SKM-1 treated with dmso at 0.1 percent for 144 hours (cell line): ENCODE data around the gene OR51V1.

ENCODE experiments used
- DNase-seq: peaks from one replicate; lab custom pipeline; 2025; ENCODE audit not compliant: unreplicated experiment; lab: John Stamatoyannopoulos, UW

Gene OR51V1

DNA sequence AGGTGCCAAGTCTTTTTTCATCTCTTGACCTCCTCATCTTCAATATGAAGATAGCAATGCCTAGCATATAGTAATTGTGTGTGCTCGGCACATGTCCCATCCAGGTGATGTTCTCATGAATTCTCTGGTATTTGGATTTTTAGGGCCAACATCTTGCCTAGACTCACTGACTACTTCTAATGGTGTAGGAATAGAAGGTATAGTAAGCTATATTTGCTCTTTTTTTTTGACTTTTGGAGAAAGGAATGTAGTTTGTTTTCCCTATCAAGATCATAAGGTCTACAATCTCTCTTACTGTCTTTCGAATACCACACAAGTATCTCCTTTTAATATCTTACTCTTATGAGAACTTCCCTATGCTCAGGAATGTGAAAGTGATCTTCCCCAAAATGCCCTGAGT lies 30.6 kb upstream of the OR51V1 start:
- no peak for DNase-seq

DNA sequence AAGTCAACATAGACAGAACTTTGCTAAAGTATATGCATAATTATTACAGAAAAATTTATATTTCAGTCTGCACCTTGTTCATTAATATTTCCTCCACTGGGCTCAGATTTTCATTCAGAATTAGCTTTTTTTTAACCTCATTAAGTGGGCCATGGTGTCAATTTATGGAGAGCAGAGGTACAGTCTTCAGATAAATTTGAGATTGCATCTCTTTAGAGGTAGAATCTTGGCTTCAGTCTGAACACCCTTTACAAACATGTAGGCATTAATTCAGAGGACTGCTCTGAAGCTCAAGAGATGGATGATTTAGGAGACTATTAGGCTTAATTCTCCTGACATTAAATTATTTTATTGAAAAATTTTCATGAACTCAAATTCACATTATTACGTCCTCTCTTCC lies 29.8 kb upstream of the OR51V1 start:
- DNase-seq: no peak

DNA sequence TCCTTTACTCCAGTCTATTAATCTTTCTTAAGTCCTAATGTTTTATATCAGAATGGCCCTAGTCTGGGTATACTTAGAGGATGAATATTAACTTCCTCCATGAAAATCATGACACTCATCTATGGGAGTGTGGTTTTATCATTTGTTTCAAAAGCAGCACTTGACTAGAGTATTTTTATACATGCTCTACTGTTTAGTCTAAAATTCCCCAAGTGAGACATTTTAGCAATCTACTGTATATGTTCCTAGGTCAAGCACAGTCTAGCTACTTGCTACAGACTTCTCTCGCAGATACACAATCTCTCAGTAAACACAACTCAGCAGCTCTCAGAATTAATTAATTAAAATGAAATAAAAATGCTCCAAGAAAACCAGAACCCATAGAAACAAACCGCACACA lies 29.3 kb upstream of the OR51V1 start:
- no peak for DNase-seq

DNA sequence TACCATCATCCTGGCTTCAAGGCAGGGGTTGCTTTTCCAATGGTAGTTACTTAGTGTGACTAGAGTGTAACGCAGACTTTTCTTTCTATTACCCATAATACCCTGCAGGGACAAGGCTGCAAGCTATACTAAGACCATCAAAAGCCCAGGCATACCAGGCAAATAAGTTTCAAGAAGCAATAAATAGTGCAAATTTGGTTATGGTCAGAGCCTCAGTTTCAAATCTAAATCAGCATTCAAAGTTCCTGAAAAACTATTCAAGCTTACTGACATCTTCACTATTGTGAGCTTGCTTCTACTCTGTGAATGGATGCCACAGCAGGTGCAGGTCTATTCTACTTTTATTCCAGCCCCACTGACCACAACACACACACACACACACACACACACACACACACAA lies 28.9 kb upstream of the OR51V1 start:
- no peak for DNase-seq

DNA sequence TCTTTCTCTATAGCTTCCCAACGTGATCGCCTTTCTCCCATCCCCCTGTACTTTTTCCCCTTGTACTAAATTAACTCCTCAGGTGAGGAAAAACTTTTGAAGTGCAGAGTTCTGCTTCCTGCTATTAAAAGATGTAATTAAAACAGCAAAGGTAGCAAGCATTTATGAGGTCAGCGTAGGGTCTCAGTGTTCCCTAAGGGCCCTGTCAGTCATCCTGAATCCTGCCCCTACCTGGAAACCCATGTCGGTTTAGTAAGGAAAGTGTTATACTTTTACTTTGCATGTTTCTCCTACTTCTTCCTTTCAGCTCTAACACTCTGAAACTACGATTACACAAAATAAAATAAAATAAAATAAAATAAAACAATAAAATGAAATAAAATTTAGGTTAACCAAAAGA lies 27.6 kb upstream of the OR51V1 start:
- DNase-seq: no peak

DNA sequence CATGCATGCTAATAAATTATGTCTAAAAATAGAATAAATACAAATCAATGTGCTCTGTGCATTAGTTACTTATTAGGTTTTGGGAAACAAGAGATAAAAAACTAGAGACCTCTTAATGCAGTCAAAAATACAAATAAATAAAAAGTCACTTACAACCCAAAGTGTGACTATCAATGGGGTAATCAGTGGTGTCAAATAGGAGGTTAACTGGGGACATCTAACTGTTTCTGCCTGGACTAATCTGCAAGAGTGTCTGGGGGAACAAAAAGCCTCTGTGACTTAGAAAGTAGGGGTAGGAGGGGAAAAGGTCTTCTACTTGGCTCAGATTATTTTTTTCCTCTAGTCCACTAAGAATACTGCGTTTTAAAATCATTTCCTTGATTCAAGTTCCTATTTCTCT lies 27.2 kb upstream of the OR51V1 start:
- no peak for DNase-seq

DNA sequence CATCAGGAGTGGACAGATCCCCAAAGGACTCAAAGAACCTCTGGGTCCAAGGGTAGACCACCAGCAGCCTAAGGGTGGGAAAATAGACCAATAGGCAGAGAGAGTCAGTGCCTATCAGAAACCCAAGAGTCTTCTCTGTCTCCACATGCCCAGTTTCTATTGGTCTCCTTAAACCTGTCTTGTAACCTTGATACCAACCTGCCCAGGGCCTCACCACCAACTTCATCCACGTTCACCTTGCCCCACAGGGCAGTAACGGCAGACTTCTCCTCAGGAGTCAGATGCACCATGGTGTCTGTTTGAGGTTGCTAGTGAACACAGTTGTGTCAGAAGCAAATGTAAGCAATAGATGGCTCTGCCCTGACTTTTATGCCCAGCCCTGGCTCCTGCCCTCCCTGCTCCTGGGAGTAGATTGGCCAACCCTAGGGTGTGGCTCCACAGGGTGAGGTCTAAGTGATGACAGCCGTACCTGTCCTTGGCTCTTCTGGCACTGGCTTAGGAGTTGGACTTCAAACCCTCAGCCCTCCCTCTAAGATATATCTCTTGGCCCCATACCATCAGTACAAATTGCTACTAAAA lies 26.3 kb upstream of the OR51V1 start, which contains the start of gene HBB:
Gene HBB (minus strand): TSS at position 340 of the 579 bp plus-strand sequence. CDS start 50 bp downstream, at position 290.
- peak; percentile 99 for DNase-seq

DNA sequence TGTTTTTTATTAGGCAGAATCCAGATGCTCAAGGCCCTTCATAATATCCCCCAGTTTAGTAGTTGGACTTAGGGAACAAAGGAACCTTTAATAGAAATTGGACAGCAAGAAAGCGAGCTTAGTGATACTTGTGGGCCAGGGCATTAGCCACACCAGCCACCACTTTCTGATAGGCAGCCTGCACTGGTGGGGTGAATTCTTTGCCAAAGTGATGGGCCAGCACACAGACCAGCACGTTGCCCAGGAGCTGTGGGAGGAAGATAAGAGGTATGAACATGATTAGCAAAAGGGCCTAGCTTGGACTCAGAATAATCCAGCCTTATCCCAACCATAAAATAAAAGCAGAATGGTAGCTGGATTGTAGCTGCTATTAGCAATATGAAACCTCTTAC lies 25.0 kb upstream of the OR51V1 start:
- no peak for DNase-seq

DNA sequence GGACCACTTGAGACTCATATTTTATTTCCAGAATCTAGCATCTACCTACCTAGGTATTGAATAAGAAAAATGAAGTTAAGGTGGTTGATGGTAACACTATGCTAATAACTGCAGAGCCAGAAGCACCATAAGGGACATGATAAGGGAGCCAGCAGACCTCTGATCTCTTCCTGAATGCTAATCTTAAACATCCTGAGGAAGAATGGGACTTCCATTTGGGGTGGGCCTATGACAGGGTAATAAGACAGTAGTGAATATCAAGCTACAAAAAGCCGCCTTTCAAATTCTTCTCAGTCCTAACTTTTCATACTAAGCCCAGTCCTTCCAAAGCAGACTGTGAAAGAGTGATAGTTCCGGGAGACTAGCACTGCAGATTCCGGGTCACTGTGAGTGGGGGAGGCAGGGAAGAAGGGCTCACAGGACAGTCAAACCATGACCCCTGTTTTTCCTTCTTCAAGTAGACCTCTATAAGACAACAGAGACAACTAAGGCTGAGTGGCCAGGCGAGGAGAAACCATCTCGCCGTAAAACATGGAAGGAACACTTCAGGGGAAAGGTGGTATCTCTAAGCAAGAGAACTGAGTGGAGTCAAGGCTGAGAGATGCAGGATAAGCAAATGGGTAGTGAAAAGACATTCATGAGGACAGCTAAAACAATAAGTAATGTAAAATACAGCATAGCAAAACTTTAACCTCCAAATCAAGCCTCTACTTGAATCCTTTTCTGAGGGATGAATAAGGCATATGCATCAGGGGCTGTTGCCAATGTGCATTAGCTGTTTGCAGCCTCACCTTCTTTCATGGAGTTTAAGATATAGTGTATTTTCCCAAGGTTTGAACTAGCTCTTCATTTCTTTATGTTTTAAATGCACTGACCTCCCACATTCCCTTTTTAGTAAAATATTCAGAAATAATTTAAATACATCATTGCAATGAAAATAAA lies 24.3 kb upstream of the OR51V1 start:
- no peak for DNase-seq

DNA sequence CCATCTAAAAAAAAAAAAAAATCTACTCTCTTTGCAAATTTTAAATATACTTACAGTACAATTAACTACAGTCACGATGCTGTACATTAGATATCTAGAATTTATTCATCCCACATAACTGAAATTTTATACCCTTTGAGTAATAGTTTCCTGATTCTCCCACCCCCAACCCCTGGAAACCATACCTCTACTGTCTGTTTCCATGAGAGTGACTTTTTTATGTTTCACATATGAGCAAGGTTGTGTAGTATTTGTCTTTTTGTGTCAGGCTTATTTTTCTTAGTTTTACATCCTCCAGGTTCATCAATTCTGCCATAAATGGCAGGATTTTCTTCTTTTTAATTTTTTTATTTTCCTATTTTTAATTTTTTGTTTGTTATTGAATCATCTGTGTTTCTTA lies 23.2 kb upstream of the OR51V1 start:
- DNase-seq: no peak

DNA sequence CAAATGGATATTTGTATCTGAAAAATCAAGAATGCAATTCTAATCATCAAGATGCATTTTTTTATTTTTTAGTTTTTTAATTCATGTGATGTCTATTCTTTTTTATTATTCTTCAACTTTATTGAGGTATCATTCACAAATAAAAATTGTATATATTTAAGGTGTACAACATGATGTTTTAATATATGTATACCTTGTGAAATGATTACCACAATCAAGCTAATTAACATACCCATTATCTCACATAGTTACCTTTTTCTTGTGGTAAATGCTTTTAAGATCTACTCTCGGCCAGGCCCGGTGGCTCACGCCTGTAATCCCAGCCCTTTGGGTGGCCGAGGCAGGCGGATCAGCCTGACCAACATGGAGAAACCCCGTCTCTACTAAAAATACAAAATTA lies 22.7 kb upstream of the OR51V1 start:
- no peak for DNase-seq

DNA sequence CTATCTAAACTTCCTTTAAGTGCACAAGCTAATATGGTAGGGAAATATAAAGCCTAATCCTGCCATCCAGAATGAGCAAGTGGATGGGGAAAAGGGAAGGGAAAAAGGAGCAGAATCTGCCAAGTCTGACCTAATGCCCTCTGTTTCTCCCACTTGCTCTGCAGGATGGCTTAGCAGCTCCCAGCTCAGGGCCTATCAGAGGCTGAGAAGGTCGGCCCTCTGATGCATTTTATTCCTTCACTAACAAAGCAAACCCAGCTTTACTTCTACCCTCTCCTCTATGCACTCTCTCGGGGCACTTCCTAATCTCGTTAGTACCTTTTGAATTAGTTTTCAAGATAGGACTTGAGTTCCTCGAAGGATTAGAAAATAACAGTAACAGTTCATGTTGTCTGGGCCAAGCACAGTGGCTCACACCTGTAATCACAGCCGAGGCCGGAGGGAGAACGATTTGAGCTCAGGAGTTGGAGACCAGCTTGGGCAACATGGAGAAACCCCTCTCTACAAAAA lies 9.9 kb upstream of the OR51V1 start:
- DNase-seq: no peak

DNA sequence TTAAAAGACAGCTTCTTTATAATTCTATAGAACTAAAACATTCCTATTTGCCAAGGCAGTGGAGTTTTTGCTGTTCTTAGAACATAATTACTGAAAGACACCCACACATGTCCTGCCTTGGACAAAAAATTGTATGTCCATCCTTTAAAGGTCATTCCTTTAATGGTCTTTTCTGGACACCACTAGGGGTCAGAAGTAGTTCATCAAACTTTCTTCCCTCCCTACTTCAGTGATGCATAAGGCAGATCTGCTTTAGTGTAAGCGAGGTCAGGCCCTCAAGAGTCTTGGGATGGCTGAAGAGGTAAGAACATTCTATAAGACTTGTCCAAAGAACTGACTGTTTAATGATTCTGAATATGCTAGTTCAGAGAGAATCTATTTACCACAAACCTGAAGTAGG lies 4.3 kb upstream of the OR51V1 start:
- peak; percentile 63 for DNase-seq

DNA sequence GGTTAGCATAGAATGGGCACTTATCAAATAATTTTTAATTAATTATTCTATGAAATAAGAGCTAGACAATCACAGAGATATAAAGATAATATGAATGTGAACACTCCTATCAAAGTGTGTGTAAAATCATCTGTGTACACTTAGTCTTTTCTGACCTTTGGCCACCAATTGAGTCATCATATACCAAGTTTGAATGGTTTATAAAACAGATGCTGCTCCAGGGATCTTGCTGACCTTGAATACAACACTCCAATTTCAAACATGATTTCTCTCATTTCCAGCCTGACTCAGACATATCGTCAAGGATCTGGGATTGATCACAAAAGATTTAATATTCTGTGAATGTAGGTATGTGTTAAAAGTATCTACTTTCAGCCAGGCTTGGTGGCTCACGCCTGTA lies 2.9 kb upstream of the OR51V1 start:
- DNase-seq: no peak

DNA sequence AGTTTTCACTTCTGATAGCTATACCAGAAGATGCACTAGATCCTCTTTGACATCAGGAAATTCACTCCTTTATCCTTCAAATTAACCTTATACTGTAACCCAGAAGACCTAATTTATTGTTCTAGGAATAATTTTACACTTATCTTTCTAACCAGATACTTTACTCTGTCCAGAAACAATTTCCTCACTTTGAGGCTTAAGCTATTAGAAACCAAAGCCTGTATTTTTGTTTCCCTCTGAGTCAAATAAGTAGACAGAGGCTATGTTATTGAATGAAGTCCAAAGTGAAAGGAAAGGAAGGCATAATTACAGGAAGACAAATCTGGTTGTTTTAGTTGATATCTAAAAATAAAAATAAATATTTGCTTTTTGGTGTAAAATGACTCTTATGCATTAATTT lies 2.2 kb downstream of the OR51V1 start:
- DNase-seq: no peak

DNA sequence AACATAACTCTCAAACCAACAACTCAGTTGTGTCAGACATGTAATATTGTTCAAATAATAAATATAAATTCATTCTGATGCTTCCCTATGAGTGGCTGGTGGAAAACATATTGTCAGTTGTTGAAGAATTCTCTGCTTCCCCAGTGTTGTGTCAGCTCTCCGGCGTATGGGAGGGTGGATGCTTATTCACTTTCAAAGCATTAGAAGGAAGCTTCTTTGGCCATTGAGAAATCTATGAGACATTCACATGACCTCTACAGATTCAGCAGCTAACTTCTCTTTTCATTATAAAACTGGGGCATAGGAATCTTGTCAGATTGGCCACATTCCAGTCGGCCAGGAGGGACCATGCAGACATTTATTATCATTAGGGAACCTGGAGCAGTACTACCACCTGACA lies 2.9 kb downstream of the OR51V1 start:
- DNase-seq: peak; percentile 35

DNA sequence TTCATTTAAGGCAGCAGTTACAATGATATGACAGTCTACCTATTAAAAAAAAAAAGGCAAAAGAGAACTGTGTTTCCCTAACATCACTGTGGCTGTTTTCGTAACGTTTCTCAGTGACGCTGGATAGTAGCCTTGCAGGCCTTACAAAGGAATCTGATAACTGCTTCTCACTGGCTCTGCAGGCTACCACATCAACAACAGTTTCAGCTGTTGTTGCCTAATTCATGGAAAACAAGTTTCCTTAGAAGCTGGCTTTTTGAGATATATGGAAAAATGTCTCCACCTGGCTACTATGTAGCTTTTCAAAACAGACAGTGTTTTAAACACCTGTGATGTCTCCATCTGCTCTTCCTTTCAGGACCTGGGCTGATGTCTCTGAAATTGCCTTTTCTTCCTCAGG lies 3.8 kb downstream of the OR51V1 start:
- DNase-seq: no peak

DNA sequence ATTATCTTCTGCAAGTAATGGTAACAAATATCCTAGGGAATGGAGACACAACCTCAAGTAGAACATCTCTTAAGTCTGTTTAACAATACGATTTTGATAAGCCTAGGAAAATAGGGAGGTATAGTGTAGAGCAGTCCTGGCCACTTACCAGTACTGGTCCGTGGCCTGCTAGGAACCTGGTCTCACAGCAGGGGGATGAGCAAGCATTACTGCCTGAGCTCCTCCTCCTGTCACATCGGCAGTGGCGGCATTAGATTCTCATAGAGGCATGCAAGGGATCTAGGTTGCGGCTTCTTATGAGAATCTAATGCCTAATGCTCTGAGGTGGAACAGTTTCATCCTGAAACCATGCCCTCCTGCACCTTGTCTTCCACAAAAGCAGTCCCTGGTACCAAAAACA lies 4.4 kb downstream of the OR51V1 start:
- DNase-seq: no peak

DNA sequence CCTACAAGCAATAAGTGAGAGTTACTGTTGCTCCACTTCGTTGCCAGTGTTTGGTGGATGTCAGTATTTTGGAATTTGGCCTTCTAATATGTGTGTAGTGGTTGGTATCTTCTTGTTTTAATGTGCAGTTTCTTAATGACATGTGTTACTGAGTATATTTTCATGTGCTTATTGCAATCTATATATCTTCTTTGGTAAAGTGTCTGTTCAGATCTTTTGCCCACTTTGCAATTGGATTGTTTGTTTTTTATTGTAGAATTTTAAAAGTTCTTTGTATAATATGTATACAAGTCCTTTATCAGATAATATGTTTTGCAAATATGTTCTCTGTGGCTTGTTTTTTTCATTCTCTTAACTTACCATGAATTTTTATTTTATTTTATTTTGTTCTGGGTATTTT lies 7.7 kb downstream of the OR51V1 start:
- DNase-seq: no peak

DNA sequence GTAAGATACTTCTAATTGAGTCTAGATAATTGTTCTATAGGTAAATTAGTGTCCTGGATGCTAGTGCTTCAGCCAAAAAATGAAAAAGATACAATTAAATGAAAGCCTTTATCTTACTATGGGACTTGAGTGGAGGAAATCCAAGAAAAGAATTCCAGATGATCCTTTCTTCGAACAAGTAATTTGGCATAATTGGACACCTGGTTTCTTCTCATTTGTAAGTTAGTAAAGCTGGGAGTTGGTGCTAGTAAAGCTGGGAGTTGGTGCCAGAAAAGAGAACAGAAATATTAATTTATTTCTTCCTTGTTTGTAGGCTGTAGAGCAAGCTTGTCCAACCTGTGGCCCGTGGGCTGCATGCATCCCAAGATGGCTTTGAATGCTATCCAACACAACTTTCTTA lies 12.3 kb downstream of the OR51V1 start:
- DNase-seq: no peak

DNA sequence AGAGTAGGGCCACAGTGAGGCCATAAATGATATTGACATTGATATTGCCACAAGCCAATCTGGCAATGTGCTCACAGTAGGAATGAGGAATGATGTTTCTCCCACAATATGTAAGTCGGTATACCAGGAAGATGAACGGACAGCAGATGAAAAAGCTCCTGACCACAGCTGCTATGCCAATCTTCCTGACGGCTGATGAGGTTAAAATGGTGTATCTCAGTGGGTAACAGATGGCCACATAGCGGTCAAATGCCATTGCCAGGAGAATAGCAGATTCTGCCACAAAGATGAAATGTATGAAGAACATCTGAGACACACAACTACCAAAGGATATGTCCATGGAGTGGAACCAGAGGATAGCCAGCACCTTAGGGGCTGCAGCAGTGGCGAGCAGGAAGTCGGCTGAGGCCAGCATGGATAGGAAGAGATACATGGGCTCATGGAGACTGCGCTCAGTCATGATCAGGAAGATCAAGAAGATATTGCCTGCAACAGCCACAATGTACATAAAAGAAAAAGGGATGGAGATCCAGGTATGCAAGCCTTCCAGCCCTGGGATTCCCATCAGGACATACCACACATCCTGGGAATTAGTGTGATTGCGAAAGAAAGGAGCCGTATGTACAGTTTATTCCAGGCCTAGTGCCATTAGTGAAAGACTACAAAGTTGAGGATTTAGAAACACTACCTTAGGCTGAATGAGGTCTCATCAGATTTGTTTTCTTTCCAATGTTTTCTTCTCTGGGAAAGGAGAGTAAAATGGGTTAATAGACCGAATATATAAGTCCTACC lies 22.2 kb downstream of the OR51V1 start:
- no peak for DNase-seq

DNA sequence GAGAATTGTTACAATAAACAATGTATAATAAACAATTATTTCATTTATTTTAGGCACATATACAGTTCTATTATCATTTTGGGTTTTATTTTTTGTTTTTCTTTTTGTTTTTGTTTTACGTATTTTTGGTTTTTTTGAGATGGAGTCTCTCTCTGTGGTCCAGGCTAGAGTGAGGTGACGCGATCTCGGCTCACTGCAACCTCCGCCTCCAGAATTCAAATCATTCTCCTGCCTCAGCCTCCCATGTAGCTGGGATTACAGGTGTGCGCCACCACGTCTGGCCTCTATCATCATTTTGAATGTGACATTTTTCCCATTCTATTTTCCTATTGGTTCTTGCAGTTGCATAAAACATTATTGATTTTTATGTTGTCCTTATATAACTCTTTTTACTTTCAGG lies 25.5 kb downstream of the OR51V1 start:
- no peak for DNase-seq
